ENCODE measurements around the gene RIMBP3C. TPM values are rescaled to one million over a fixed set of nuclear protein-coding genes. Genes with fewer than 3 reads are reported as not detected.
"Not testable (repeated sequence)": the region's sequence is repeated elsewhere in the genome, so short reads cannot be mapped to it uniquely, and the experiment has no call there.

Gene RIMBP3C
- total RNA-seq, 1 donor from 2014 or later: under 0.01 TPM

DNA sequence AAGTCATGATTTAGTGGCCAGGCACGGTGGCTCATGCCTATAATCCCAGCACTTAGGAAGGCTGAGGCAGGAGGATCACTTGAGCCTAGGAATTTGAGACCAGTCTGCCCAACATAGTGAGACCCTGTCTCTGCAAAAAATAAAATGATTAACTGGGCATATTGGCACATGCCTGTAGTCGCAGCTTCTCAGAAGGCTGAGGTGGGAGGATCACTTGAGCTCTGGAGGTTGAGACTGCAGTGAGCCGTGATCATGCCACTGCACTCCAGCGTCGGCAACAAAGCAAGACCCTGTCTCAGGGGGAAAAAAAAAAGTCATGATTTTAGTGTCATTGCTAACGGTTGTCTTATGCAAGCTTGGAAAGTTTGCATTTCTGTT is 28.2 kb upstream of the RIMBP3C start:
- no peak for DNase-seq (ENCODE audit: low read depth in 2 of 2)

GRCh38 chr22:21573750-21574494 is 22.7 kb upstream of the RIMBP3C start:
- DNase-seq (ENCODE audit: low read depth in 2 of 2): no peak

- DNase-seq (ENCODE audit: low read depth in 2 of 2): no peak
Observed at GRCh38 chr22:21573293-21573734, 22.1 kb upstream of the RIMBP3C start.

DNA sequence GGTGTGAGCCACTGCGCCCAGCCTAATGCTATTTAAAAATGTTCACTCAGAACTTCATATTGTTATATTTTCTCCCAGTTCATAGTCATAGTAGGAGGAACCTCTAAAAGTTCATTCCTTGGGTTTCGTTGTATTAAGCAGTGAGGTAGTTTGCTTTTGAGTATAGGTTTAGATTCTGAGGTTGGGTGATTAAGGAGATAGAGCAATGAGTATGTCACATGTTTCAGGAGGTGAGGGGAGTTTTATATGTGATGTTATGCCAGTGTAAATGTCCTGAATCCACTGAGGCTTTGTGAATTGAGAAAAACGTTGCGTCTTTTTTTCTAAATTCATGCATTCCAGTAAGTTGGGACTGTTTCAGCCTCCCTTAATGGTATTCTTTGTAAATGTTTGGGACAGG is 20.4 kb upstream of the RIMBP3C start:
- DNase-seq (ENCODE audit: low read depth in 2 of 2): no peak

GRCh38 chr22:21570398-21570797 is 19.1 kb upstream of the RIMBP3C start:
- no peak for DNase-seq (ENCODE audit: low read depth in 2 of 2)

DNA sequence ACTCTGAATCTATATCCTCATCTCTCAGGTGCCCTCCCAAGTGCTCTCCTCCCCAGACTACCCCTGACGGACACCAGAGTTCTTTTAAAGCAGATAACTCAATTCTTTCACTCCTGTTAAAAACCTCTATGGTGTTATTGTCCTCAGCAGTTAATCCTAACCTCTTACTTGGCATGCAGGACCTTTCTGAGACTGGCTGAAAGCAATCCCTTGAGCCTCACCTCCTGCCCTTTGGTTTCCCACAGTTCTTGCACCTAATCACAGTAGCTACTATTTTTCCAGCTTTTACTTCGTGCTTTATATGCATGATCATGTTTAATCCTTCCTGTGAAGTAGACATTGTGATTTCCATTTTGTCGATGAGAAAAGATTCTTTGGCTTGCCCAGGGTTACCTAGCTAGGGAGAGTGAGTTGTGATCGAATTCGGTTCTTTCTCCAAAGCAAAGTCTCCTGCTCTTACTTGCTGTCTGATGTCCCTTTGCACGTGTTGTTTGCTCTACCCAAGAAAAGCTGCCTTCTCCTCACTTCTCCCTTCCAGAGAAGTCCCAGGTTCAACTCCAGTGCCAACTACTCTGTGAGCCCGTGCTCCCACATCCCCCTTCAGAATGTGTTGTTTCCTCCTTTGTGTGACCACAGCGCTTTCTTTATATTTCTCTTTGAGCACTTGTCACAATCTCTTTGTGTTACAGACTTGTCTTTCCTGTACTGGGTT is 18.4 kb upstream of the RIMBP3C start:
- DNase-seq (ENCODE audit: low read depth in 2 of 2): peak in 1 of 2 donors; percentile 21

DNA sequence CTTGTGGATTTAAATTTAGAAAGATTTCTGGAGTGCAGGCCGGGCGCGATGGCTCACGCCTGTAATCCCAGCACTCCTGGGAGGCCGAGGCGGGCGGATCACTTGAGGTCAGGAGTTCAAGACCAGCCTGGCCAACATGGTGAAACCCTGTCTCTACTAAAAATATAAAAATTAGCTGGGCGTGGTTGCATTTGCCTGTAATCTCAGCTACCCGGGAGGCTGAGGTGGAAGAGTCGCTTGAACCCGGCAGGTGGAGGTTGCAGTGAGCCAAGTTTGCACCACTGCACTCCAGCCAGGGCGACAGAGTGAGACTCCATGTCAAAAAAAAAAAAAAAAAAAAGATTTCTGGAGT is 17.8 kb upstream of the RIMBP3C start:
- DNase-seq (ENCODE audit: low read depth in 2 of 2): not testable (repeated sequence)

GRCh38 chr22:21568347-21569075 is 17.2 kb upstream of the RIMBP3C start:
- DNase-seq (ENCODE audit: low read depth in 2 of 2): peak; percentile 43 to 55

- DNase-seq (ENCODE audit: low read depth in 2 of 2): peak; percentile 80 to 88
Observed at GRCh38 chr22:21567456-21568346, 16.4 kb upstream of the RIMBP3C start, which contains the start of gene UBE2L3. Gene UBE2L3 (plus strand): TSS chr22:21567714. CDS start chr22:21567745, 31 bp downstream.

- no peak for DNase-seq (ENCODE audit: low read depth in 2 of 2)
Observed at GRCh38 chr22:21564411-21564810, 13.2 kb upstream of the RIMBP3C start.

- no peak for DNase-seq (ENCODE audit: low read depth in 2 of 2)
Observed at GRCh38 chr22:21563912-21564311, 12.7 kb upstream of the RIMBP3C start.

DNA sequence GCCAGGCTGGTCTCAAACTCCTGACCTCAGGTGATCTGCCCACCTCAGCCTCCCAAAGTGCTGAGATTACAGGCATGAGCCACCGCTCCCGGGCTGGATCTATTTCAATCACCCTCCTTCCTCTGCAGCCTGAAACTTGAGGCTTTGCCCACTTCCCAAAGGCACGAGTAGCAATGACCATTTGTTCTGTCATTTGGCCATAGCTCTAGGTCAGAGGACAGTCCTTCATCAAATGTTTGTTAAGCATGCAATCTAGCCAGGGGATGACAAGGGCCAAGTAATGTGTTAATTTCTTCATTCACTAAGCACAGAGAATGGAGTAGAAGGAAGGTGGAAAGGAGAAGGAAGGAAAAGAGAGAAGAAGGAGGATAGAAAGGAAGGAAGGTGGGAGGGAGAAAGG is 9.4 kb upstream of the RIMBP3C start:
- DNase-seq (ENCODE audit: low read depth in 2 of 2): not testable (repeated sequence)

DNA sequence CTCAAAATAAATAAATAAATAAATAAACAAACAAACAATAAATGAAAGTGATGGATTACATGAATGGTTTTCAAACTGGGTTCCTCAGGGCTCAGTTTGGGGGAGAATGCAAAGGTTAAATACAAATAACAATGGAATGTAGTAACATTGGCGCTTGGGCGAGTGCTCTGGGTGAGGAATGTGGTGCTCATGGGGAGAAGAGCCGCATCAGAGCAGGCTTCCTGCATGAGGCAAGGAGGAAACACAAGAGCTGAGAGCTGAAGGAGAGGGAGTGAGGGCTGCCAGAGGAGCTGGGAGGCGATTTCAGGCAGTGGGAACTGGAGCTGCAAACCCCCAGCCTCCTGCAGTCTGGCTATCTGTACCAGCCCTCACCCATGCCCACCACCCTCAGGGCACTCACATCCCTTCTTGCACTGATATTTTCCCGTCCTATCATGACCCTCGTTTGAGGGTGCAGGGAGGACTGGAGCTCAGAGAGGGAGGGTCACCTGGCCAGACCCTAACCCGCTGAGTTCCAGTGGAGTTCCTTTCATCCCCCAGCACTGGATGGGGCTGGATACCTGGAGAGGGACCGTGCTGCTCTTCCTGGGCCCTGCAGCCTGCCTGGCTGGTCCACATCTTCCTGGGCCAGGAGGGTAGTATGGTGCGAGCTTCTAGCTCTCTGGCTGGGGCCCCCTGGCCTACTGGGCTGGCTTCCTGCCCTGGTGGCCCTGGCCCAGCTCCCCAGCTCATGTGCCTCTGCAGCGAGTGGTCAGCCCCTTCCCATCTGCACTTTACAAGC is 8.3 kb upstream of the RIMBP3C start:
- DNase-seq (ENCODE audit: low read depth in 2 of 2): not testable (repeated sequence)

DNA sequence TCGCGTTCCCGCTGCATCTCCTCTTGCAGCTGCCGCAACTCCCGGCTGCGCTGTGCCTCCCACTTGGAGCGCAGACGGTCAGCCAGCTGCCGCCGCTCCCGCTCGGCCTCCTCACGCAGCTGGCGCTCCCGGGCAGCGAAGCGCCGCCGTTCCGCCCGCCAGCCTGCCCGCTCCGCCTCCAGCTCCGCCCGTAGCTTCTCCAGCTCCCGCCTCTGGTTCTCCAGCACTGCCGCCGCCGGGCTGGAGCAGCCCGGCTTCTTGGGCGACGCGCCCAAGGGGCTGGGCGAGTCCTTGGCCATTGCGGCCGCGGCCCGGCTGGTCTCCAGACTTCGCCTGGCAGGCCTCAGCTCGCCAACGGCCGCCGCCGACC is 598 bp downstream of the RIMBP3C start:
- not testable (repeated sequence) for DNase-seq (ENCODE audit: low read depth in 2 of 2)

DNA sequence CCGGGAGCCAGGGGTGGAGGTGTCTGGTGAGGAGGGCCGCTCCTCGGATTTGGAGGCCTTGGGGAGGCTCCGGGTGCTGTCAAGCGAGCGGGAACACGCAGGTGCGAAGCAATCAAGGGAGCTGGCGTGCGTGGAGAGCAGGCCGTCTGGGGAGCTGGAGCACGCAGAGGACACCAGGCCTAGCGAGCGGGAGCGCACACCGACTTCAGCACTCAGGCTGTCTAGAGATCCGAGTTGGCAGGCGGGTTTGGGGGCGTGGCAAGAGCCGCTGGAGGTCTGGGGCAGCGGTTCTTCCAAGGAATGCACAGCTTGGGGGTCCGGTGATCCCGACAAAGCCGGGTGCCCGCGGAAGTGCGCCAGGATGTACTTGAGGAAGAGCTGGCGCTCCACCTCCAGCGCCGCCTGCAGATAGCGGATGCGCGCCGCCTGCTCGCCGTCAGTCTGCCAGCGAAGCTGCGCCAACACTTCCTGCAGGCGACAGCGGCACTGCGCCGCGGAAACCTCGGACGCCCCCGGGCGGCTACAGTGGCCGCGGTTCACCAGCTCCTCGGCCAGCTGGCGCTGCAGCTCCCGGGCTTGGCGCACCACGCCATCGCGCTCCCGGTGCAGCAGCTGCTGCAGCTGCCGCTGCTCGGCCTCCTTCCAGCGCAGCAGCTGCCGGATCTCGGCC is 1.1 kb downstream of the RIMBP3C start:
- DNase-seq (ENCODE audit: low read depth in 2 of 2): not testable (repeated sequence)

DNA sequence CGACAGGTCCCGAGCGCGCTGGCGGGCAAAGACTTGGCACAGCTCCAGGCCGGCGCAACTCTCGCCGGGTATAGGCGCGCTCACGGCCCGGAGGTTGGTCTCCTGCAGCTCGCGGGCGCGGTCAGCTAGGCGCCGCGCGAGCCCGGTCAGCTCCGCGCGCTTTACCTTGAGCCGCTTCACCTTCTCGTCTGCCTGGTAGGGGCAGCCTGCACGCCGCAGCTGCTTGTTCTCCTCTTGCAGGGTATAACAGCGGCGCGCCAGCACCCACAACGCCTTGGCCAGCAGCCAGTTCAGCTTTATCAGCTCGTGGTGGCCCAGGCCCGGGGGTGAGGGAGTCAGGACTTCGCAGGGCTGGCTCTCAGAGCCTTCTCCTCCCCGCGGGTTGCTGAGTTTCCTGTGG is 1.7 kb downstream of the RIMBP3C start:
- DNase-seq (ENCODE audit: low read depth in 2 of 2): not testable (repeated sequence)

DNA sequence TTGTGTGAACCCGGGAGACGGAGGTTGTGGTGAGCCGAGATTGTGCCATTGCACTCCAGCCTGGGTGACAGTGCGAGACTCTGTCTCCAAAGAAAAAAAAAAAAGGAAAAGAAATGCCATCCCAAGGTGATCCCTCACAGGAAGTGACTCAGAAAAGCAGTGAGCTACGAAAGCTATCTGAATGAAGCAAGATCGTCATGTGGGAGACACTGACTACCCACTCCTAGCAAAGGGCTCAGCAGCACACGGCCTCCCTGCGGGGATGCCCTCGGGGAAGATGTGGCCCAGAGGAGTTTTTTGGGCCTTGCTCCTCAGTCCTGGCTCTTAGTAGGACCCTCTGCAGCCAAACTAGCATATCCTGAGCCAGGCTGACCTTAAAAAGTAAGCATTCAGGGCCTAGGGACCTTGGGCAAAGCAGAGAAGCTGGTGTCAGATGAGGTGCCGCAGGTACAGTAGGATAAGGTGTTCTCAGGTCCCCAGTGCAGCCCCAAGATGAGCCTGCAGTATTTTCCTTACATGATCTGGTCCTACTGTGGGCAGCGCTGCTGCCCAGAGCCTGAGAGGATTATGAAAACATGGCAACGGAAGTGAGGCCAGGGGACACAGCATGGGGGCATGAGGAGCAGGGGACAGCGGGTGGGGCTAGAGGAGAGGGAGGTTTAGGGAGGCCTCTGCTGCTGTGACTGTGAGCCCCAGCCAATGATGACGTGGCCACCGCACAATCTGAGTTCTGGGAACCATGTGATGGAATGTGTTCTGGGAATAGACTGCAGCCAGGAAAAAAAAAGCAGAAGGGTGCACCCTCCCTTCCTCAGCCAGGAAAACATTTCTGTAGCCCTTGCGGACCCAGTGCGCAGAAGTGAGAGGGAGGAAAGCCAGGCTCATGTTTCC is 6.6 kb downstream of the RIMBP3C start:
- DNase-seq (ENCODE audit: low read depth in 2 of 2): not testable (repeated sequence)

DNA sequence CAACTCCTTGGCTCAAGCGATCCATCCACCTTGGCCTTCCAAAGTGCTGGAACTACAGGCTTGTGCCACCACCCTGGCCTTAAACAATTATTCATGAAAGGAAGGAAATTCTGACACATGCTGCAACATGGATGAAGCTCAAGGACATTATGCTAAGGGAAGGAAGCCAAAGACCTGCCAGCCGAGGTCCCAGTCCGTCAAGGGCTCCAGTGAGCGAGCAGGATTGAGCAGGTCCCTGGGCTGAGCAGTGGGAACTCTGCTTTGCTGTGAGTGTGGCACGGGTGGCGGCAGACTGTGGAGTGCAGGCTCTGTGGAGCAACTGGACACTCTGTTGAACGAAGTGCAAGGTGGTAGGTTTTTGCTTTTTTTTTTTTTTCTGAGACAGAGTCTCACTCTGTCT is 11.4 kb downstream of the RIMBP3C start:
- DNase-seq (ENCODE audit: low read depth in 2 of 2): not testable (repeated sequence)

All from lung microvascular endothelial cell (primary cell).